WTC11 (cell line): ENCODE results near the gene MARK2. TPM values are rescaled to one million over a fixed set of nuclear protein-coding genes. Genes with fewer than 3 reads are reported as not detected.

Experiments used
- ATAC-seq: fragments of 200-7000 bp; cut with Tn5 transposase; 2 replicates; pipeline ENCODE4 v1.10.0; 2021; ENCODE audit warnings: mild to moderate bottlenecking, moderate library complexity
- CTCF ChIA-PET: fragments of 300-600 bp; sonication (Branson Sonifier 250); formaldehyde crosslinking; loops from one replicate; lab custom pipeline; 2021; ENCODE audit warnings: antibody characterized with exemption; lab: Charles Lee
- POLR2A ChIA-PET: fragments of 350-600 bp; sonication (Branson Sonifier 250); formaldehyde crosslinking; loops from one replicate; lab custom pipeline; 2021; ENCODE audit warnings: antibody characterized with exemption; lab: Charles Lee
- DNase-seq: peaks from one replicate; pipeline ENCODE4 v3.0.0; 2021; ENCODE audit warnings: low spot score
- H3K27ac Mint-ChIP-seq: 2 replicates; pipeline ENCODE4 v1.8.0; 2021; ENCODE audit warnings: mixed read lengths
- H3K27me3 Mint-ChIP-seq: 2 replicates; pipeline ENCODE4 v1.8.0; 2021; ENCODE audit warnings: low read depth, mild to moderate bottlenecking, moderate library complexity, mixed read lengths
- H3K36me3 Mint-ChIP-seq: 2 replicates; pipeline ENCODE4 v1.8.0; 2021; ENCODE audit warnings: mixed read lengths
- H3K4me1 Mint-ChIP-seq: 2 replicates; pipeline ENCODE4 v1.8.0; 2022; ENCODE audit warnings: mixed read lengths
- H3K4me3 Mint-ChIP-seq: 2 replicates; pipeline ENCODE4 v1.8.0; 2021; ENCODE audit warnings: mild to moderate bottlenecking, moderate library complexity, mixed read lengths
- H3K9me3 Mint-ChIP-seq: 2 replicates; pipeline ENCODE4 v1.8.0; 2021; ENCODE audit warnings: mixed read lengths
- AFF4 ChIP-seq: sonication (generic); formaldehyde crosslinking; IDR thresholded peaks from 2 replicates; pipeline ENCODE4 v1.8.1; 2023; ENCODE audit warnings: mild to moderate bottlenecking, missing genetic modification reagents, borderline replicate concordance
- ARID4B ChIP-seq: sonication (generic); formaldehyde crosslinking; IDR thresholded peaks from 2 replicates; pipeline ENCODE4 v1.8.0; 2023; ENCODE audit warnings: missing genetic modification reagents, mild to moderate bottlenecking, borderline replicate concordance
- CBFB ChIP-seq: sonication (generic); formaldehyde crosslinking; IDR thresholded peaks from 2 replicates; pipeline ENCODE4 v1.8.1; 2022; ENCODE audit warnings: mild to moderate bottlenecking, low read depth, missing genetic modification reagents
- CTCF ChIP-seq: fragments of 200-600 bp; IDR thresholded peaks from 2 replicates; pipeline ENCODE4 v1.8.0; 2022; ENCODE audit warnings: antibody characterized with exemption
- E2F4 ChIP-seq: sonication (generic); formaldehyde crosslinking; IDR thresholded peaks from 2 replicates; pipeline ENCODE4 v1.8.1; 2022; ENCODE audit warnings: low read depth, mild to moderate bottlenecking, moderate library complexity, missing genetic modification reagents, borderline replicate concordance
- ERG ChIP-seq: fragments of 250-450 bp; sonication (Bioruptor Pico); IDR thresholded peaks from 2 replicates; pipeline ENCODE4 v1.8.0; 2021; ENCODE audit warnings: mild to moderate bottlenecking
- ETV6 ChIP-seq: sonication (generic); formaldehyde crosslinking; IDR thresholded peaks from 2 replicates; pipeline ENCODE4 v1.8.1; 2022; ENCODE audit warnings: mild to moderate bottlenecking, missing genetic modification reagents
- JAZF1 ChIP-seq: fragments of 250-450 bp; sonication (Bioruptor Pico); IDR thresholded peaks from 2 replicates; pipeline ENCODE4 v1.9.0; 2021; ENCODE audit warnings: moderate library complexity, mild to moderate bottlenecking, inconsistent platforms
- NR1H2 ChIP-seq: sonication (generic); formaldehyde crosslinking; IDR thresholded peaks from 2 replicates; pipeline ENCODE4 v1.9.0; 2021; ENCODE audit warnings: mild to moderate bottlenecking, moderate library complexity, missing genetic modification reagents
- SMAD4 ChIP-seq: sonication (generic); formaldehyde crosslinking; IDR thresholded peaks from 2 replicates; pipeline ENCODE4 v1.8.0; 2022; ENCODE audit warnings: mild to moderate bottlenecking, missing genetic modification reagents
- SOX15 ChIP-seq: fragments of 250-450 bp; sonication (Bioruptor Pico); IDR thresholded peaks from 2 replicates; pipeline ENCODE4 v1.9.0; 2021; ENCODE audit warnings: mild to moderate bottlenecking
- STAT6 ChIP-seq: sonication (generic); formaldehyde crosslinking; conservative IDR thresholded peaks from 2 replicates; pipeline ENCODE4 v1.8.1; 2023; ENCODE audit warnings: mild to moderate bottlenecking, low read depth, missing genetic modification reagents, moderate library complexity
- TEAD4 ChIP-seq: sonication (generic); formaldehyde crosslinking; IDR thresholded peaks from 2 replicates; pipeline ENCODE4 v1.8.0; 2022; ENCODE audit warnings: mild to moderate bottlenecking, missing genetic modification reagents
- ZNF317 ChIP-seq: sonication (generic); formaldehyde crosslinking; IDR thresholded peaks from 2 replicates; pipeline ENCODE4 v1.8.1; 2023; ENCODE audit warnings: low read depth, mild to moderate bottlenecking, moderate library complexity, missing genetic modification reagents, borderline replicate concordance
- ZNF423 ChIP-seq: fragments of 250-450 bp; sonication (Bioruptor Pico); IDR thresholded peaks from 2 replicates; pipeline ENCODE4 v2.1.2; 2022; ENCODE audit warnings: mild to moderate bottlenecking, moderate library complexity
- total RNA-seq: library from RNA; stranded (reverse); gene quantifications from 3 replicates; pipeline ENCODE4 v1.2.3, GENCODE V29; 2021

MARK2 gene
- total RNA-seq, 1 experiment from 2014 or later, result 57.4 TPM

- TF ChIP-seq AFF4, result no peak
- TF ChIP-seq, all 79 proteins: peak for 1
These were observed 43.8 kb downstream of the MARK2 start (continued) for GRCh38 chr11:63882555-63883242.

- ChIA-PET CTCF (interaction anchor here (0.9 to 2.8 kb wide), 6 partner anchors 22 to 116 kb away, joined by 3 to 14 read pairs (median 4); no protein-coding TSS in a partner anchor), POLR2A (interaction anchor here (0.9 to 1.0 kb wide), 2 partner anchors 23 to 26 kb away, joined by 3 read pairs; no protein-coding TSS in a partner anchor)
- H3K27ac Mint-ChIP-seq, result peak overlapping the region; percentile 72
- H3K9me3 Mint-ChIP-seq, result no peaks in the 10 kb centered on the region
- no peak overlapping the region for H3K4me3 Mint-ChIP-seq
- no peak for TF ChIP-seq ZNF423 (CRISPR knock-in tag)
- no peak for TF ChIP-seq SMAD4 (CRISPR knock-in tag)
- TF ChIP-seq SOX15 (CRISPR knock-in tag), result no peak
- no peak for TF ChIP-seq ERG (CRISPR knock-in tag)
- ATAC-seq (no peak), DNase-seq (no peak)
- no peaks in the 10 kb centered on the region for H3K27me3 Mint-ChIP-seq
- H3K4me1 Mint-ChIP-seq, result peaks cover 71% of the 10 kb centered on the region
- no peaks in the 10 kb centered on the region; the same call in 1 of the 2 replicates for H3K36me3 Mint-ChIP-seq
These were observed 44.9 kb downstream of the MARK2 start for GRCh38 chr11:63883791-63884190.

GRCh38 chr11:63884196-63884932, 45.5 kb downstream of the MARK2 start:
- Mint-ChIP-seq H3K4me1 (peaks cover 69% of the 10 kb centered on the region), H3K27me3 (no peaks in the 10 kb centered on the region), H3K4me3 (no peak overlapping the region), H3K36me3 (no peaks in the 10 kb centered on the region; the same call in 1 of the 2 replicates), H3K27ac (peak overlapping the region; percentile 74), H3K9me3 (no peaks in the 10 kb centered on the region)
- CTCF ChIA-PET, result interaction anchor here (0.9 to 2.8 kb wide), 5 partner anchors 22 to 115 kb away, joined by 3 to 14 read pairs (median 4); no protein-coding TSS in a partner anchor
- ATAC-seq (no peak), DNase-seq (no peak)
- POLR2A ChIA-PET, result interaction anchor here (1.0 kb wide), 1 partner anchor 25 kb away, joined by 3 read pairs; no protein-coding TSS in a partner anchor
- TF ChIP-seq ARID4B, result no peak
- TF ChIP-seq NR1H2 (CRISPR knock-in tag), result no peak
- TF ChIP-seq CBFB (CRISPR knock-in tag), result no peak
- no peak for TF ChIP-seq STAT6
- TF ChIP-seq TEAD4 (CRISPR knock-in tag), result no peak
- no peak for TF ChIP-seq ZNF317
- no peak for TF ChIP-seq ETV6 (CRISPR knock-in tag)
- no peak for TF ChIP-seq JAZF1 (CRISPR knock-in tag)
- no peak for TF ChIP-seq CTCF
- no peak for TF ChIP-seq E2F4 (CRISPR knock-in tag)
